Left cardiac atrium (tissue), 4 donors: ENCODE measurements around the gene NANS. TPM values are rescaled to one million over a fixed set of nuclear protein-coding genes. Genes with fewer than 3 reads are reported as not detected.
"Not testable (repeated sequence)": the region's sequence is repeated elsewhere in the genome, so short reads cannot be mapped to it uniquely, and the experiment has no call there.

Source experiments
- ATAC-seq, 2 donors: fragments of 200-7000 bp; cut with Tn5 transposase; one replicate each; pipeline ENCODE4 v1.9.1; 2020; ENCODE audit warnings: mild to moderate bottlenecking in 2 of 2, moderate library complexity in 2 of 2
- DNase-seq: peaks from one replicate; pipeline ENCODE4 v3.0.0-alpha.2; 2020
- intact Hi-C, 2 donors: fragments of 100-400 bp; cut with DNase I; formaldehyde crosslinking; loops; one replicate each; pipeline versions ENCODE4 v1.14.1 to v1.15.1; 2022 to 2023
- long read RNA-seq: library from polyadenylated mRNA; unstranded; transcript quantifications from one replicate; pipeline ENCODE4 v2.0.0, GENCODE V29; 2021
- total RNA-seq, 2 donors: library from RNA; stranded (reverse); fragmentation: NEBNext Ultra II Directional; extraction: Animal tissue kit (Norgen Biotek cat#: 25700); gene quantifications; one replicate each; pipeline ENCODE4 v1.2.1, GENCODE V29; 2021
- donor health status: DM: no; HTN: yes; CAD: no.
- donor health status: DM: no; HTN: yes; CAD: no; lungs with severe emphysema.
- donor health status: DM: yes; HTN: yes; CAD: no.
- donor health status: Dilated cardiomyopathy.

Gene NANS, protein sequence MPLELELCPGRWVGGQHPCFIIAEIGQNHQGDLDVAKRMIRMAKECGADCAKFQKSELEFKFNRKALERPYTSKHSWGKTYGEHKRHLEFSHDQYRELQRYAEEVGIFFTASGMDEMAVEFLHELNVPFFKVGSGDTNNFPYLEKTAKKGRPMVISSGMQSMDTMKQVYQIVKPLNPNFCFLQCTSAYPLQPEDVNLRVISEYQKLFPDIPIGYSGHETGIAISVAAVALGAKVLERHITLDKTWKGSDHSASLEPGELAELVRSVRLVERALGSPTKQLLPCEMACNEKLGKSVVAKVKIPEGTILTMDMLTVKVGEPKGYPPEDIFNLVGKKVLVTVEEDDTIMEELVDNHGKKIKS
- total RNA-seq, result 10 to 100 TPM; 31.0 to 41.5 TPM
- long read RNA-seq, transcript NANS-201 (6 exons, 1,170 nt), result major isoform, 32 of 35 reads
- long read RNA-seq, partial matches to known transcripts, result 2 of 35 reads
- long read RNA-seq, other reads (novel, unspliced or antisense), result 1 of 35 reads

DNA sequence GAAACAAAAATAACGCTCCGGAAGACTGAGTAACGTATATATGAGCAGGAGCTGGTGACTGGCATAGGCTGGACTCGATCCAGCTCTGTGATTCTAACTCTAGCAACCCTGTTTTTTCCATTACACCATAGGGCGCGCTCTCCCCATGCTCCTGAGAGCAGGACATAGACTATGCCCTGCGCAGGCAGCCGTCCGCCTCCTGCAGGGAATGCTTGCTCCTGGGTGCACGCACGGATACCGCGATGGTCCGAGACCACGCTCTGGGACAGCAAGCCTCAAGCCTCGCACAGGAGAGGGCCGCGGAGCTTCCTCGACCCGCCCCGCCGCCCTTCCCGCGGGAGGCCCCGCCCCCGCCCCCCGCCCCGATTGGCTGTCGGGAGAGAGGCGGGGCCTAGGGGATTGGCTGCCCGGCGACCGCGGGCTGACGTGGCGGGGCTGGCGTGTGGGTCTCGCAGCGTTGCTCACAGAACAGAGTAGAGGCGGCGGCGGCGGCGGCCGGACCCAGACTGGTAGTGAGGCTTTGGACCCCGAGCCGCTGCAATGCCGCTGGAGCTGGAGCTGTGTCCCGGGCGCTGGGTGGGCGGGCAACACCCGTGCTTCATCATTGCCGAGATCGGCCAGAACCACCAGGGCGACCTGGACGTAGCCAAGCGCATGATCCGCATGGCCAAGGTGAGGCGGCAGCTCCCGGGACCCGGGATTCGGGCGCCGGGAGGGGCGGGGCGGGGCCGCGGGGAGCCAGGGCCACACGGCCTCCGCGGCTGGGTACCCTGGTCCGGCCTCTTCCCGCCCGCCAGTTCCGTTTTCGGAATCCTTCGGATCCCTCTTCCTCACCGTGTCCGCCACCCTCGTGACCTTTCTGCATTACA, at the start of gene NANS:
Gene NANS, plus strand, starts transcription at position 464 of the 869 bp plus-strand sequence. Its CDS starts 77 bp downstream, at position 541.
- intact Hi-C loops, result no loop called here
- ATAC-seq, result peak; percentile 99
- peak; percentile 95 for DNase-seq

DNA sequence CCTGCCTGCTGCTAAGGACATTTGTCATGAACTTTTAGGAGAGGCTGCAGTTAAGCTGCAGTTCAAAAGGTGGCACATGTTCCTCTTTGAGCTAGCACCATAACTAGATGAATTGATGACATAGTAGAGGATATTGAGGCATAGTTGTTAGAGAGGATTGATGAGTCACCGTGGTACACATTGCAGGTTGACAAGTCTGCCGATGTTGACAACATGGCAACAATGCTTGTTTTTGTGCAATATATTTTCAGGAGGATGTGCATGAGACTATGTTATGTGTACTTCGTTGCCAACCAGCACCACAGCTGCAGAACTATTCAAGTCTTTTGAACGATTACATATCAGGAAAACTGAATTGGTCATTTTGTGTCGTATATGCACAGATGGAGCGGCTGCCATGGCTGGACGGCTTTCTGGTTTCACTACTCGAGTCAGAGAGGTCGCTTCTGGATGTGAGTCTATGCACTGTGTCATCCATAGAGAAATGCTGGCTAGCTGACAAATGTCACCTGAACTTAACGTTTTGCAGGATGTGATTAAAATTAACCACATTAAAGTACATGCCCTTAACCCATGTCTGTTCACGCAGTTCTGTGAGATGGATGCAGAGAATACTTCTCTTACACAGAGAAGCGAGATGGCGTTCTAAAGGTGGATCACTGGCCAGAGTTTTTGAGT, 49.1 kb upstream of the NANS start:
- ATAC-seq, result no peak
- intact Hi-C loops, result no loop called here
- no peak for DNase-seq

DNA sequence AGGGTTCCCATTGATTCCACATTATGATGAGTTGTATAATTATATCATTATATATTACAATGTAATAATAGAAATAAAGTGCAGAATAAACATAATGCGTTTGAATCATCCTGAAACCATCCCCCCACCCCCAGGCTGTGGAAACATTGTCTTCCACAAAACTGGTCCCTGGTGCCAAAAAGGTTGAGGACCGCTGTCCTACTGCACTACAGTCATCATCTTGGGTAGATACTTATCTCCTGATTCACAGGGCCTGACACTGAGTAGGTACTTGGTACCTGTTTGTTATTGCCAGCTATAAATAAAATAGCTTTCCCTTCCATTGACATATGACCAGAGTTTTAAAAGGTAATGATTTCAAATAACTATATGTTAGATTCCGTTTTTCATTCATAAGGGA, 47.8 kb upstream of the NANS start:
- ATAC-seq (no peak), DNase-seq (no peak)
- intact Hi-C loops, result no loop called here

DNA sequence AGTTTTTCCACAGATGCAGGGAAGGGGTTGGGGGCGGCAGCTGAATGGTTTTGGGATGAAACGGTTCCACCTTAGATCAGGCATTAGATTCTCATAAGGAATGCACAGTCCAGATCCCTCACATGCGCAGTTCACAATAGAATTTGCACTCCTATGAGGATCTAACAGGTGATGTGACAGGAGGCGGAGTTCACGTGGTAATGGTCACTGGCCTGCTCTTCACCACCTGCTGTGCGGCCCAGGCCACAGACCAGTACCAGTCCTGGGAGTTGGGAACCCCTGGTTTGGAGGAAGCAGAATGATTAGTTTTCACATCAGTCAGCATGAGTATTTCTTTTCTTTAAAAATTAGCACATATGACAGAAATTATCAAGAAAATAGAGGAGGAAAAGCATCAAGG, 47.1 kb upstream of the NANS start:
- no peak for ATAC-seq

GRCh38 chr9:98009936-98010335, 46.6 kb upstream of the NANS start:
- ATAC-seq (peak; percentile 50 to 63), DNase-seq (no peak)
- intact Hi-C loops, result no loop called here

More for the DNA sequence above, 47.1 kb upstream of the NANS start:
- no peak for DNase-seq
- intact Hi-C loops, result no loop called here

- DNase-seq, result no peak
- intact Hi-C loops, result no loop called here
- ATAC-seq, result peak; percentile 34 to 56
Measured at GRCh38 chr9:98010445-98010844, 46.1 kb upstream of the NANS start.

DNA sequence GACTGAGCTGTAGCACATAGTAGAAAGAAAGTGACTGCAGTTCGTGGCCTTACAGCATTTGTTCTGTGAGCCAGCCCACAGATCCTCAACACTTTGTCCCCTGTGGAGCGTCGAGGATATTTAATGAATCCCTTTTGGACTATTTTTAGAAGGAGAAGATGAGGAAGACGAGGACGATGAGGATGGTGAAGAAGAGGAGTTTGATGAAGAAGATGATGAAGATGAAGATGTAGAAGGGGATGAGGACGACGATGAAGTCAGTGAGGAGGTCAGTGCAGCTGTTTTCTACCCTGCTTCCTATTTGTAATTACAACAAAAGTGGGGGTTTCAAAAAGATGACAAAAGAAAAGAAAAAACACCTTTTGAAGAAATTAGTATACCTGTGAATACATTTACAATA, 45.4 kb upstream of the NANS start:
- DNase-seq, result no peak
- intact Hi-C loops, result no loop called here

DNA sequence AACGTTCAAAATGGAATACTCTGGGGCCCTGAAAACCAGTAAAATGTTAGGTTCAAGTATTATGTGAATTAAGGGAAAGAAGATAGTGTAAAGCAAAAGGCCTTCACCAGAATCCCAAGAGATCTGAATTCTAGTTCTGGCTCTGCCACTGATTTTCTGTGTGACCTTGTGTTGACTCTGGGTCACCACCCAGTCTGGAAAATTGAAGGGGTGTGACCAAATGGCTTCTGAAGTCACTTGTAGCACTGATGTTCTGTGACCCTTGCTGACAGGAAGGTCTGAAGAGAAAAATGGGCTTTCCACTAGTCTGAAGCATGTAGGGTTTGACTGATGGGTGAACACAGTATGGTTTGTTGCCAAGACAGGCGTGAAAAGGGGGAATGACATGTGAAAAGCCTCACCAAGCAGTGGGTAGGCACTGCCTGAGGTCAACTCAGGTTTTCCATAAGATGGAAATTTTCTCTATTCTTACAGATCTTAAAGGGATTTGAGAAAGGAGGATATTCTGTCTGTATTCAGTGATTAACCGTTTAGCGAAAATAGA, 40.3 kb upstream of the NANS start:
- intact Hi-C loops, result no loop called here
- no peak for ATAC-seq
- no peak for DNase-seq

More for the DNA sequence above, 45.4 kb upstream of the NANS start:
- ATAC-seq, result no peak

DNA sequence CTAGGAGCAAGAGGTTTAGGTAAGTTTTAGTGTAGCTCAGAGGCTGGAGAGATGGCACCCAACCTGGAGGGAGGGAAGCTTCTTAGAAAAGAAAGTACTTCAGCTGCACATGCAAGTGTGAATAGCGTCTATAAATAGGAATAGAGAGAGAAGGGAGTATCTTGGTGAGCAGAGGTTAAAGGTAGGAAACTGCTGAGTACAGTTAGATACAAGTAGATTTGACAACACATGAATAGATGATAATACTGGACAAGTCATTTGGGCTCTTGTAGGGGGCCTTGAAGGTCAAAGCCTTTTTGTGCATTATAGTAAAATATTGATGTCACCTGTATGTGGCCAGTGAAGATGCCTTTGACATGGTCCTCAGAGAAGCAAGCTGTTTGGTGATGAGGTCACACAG, 39.2 kb upstream of the NANS start:
- no peak for DNase-seq
- peak in 1 of 2 donors; percentile 23 for ATAC-seq
- intact Hi-C loops, result no loop called here

GRCh38 chr9:98018347-98018746, 38.2 kb upstream of the NANS start:
- DNase-seq (no peak), ATAC-seq (peak; percentile 14 to 28)
- intact Hi-C loops, result no loop called here

DNA sequence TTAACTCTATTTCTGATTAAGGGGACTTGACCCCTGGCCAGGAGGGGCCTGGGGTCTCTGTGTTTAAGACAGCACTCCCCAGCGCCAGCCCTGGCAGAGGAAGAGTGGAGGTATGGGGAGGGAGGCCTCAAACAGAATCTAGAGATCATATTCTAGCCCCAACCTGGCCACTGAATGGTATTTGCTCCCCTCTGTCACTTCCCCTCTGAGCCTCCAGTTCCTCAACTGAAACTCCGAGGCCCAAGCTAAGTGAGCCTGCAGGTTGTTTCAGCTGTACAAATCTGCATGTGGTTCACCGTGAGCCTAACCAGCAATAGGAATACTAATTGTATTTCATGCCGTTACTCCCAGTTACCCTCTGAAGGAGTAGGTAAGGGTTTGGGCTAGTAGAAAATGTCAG, 37.4 kb upstream of the NANS start:
- intact Hi-C loops, result no loop called here
- no peak for DNase-seq
- ATAC-seq, result no peak

DNA sequence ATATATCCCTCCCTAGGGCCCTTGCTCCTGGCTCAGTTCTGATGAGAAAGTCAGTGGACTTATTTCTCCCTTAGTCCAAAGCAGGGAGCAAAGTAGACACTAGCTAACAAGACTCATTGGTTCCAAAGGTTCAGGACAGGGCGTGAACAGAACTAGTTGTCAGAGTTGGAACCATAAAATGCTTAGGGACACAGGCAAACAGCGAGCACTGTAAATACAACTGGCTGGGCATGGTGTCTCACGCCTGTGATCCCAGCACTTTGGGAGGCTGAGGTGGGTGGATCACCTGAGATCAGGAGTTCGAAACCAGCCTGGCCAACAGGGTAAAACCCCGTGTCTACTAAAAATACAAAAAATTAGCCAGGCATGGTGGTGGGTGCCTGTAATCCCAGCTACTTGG, 36.7 kb upstream of the NANS start:
- intact Hi-C loops, DNase-seq: not testable (repeated sequence)

DNA sequence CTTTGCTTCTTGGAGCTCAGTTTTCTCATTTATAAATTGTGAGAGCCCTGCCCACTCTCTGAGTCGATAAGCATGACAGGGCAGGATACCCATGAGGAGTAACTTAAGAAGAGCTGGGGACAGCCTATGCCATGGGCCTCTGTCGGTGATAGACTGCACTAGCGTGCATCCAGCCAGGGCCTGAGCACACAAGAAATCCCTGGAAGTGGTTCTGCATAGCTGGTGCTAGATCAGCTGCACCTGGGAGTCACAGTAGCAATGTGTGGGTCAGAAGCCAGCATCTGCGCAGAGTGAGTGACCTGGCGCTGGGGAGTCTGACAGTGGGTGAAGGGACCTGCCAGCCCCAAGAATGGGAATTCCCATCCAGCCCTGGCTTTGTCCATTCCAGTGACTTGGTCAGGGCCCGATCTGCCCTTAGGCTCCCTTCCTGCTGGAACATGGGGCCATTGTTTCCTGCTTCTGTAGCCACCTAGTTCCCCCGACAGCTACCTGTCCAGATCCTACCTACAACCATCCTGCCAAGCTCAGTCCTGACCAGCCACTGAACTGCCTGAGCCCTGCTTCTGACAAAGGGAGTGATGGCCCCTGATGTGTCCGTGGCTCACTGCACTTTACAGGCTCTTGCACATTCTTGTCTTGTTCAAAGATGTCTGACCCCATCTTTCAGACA, 35.9 kb upstream of the NANS start:
- ATAC-seq (no peak), DNase-seq (no peak)
- intact Hi-C loops, result no loop called here

More for the DNA sequence above, 36.7 kb upstream of the NANS start:
- not testable (repeated sequence) for ATAC-seq

DNA sequence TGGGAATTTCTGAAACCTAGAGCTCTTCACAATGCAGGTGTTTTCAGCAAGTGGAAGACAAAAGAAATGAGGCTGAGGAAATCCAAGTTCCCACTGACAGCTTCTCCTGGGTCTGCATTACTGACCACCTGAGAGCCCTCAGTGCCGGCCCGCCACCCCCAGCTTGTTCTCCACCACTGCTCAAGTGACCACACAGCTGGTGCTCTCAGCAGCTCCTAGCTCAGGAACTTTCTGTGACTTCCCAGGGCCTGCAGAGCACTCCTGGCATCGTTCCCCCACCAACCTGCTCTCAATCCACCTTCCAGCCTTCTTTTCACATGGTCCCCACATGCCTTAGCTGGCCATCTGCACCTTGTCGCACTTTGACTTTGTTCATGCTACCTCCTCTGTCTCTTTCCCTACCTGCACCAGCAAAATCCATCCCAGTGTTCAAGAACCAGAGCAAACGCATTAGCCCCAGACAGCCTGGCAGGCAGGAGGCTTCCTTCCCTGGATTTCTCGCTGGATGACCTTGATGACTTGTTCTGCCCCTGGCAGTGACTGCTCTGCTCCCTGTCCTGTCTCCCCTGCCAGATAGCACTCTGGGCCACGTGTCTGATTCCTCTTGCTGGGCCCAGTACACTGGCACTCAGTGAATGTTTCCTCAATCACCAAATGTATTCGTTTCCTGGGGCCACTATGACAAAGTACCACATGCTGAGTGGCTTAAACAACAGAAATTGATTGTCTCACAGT, 35.1 kb upstream of the NANS start:
- intact Hi-C loops, result no loop called here
- no peak for DNase-seq
- ATAC-seq, result peak; percentile 78 to 85

DNA sequence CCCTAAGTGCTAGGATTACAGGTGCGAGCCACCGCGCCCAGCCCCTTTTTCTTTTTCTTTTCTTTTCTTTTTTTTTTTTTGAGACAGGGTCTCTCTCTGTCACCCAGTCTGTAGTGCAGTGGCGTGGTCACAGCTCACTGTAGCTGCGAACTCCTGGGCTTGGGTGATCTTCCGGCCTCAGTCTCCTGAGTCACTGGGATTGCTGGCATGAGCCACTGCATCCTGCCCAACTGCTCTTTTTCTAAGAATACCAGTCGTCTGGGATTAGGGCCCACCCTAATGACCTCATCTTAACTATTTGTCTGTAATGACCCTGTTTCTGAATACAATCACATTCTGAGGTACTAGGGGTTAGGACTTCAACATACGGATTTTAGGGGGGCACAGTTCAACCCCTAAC, 34.1 kb upstream of the NANS start:
- ATAC-seq, result peak in 1 of 2 donors; percentile 29
- intact Hi-C loops, result no loop called here
- DNase-seq, result no peak

DNA sequence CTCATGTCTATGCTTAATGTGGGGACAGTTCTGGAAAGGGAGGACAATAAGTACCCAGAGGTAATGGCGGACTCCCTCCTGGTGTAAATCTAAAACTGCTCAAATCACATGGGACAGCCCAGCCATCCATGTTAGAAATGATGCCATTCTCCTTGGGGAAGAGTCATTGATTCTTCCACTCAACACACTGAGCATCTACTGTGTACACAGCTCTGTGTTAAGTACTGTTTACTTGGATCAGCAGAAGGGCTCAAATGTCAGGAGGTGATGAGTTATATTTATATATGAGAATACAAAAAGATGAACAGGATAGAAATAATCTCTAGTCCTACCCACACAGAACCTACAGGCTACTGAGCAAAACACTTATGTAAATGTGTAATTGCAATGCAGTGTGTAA, 31.8 kb upstream of the NANS start:
- no peak for ATAC-seq
- intact Hi-C loops, result no loop called here
- no peak for DNase-seq

DNA sequence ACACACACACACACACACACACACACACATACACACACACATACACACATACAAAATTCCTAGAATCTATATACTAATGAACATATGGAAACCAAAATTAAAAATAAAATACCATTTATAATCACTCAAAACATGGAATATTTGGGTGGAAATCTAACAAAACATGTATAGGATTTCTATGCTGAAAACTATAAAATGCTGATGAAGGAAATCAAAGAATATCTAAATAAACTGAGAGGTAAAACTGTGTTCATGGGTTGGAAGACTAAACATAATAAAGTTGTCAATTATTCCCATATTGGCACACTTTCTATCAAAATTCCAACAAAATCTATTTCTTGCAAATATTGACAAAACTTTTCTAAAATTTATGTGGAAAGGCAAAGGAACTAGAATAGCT, 25.4 kb upstream of the NANS start:
- intact Hi-C loops, result loop anchor here in 1 of 2 donors (10.0 kb wide), 1 partner anchor 46 kb away; the partner anchor contains the start of gene ANP32B
- DNase-seq (no peak), ATAC-seq (no peak)

GRCh38 chr9:98031935-98032334, 24.6 kb upstream of the NANS start:
- intact Hi-C loops, result loop anchor here in 1 of 2 donors (10.0 kb wide), 1 partner anchor 47 kb away; the partner anchor contains the start of gene ANP32B
- DNase-seq, result no peak
- ATAC-seq, result no peak
